ENCODE results near the gene GOLGA8K. TPM values are rescaled to one million over a fixed set of nuclear protein-coding genes. Genes with fewer than 3 reads are reported as not detected.
"Not testable (repeated sequence)": the region's sequence is repeated elsewhere in the genome, so short reads cannot be mapped to it uniquely, and the experiment has no call there.

Gene GOLGA8K
- total RNA-seq: 0.41 TPM

- FAIRE-seq: not testable (repeated sequence)
Observed at GRCh38 chr15:32403192-32403591, at the start of gene GOLGA8K. GOLGA8K (minus strand) TSS chr15:32403292; CDS start chr15:32403194, 98 bp downstream.

GRCh38 chr15:32440445-32440977 is 37.4 kb upstream of the GOLGA8K start:
- DNase-seq (ENCODE audit: low spot score in 2 of 2); FAIRE-seq: not testable (repeated sequence)

More at GRCh38 chr15:32403192-32403591, at the start of gene GOLGA8K:
- not testable (repeated sequence) for DNase-seq (ENCODE audit: low spot score in 2 of 2)

- not testable (repeated sequence) for DNase-seq (ENCODE audit: low spot score in 2 of 2); FAIRE-seq
Observed at GRCh38 chr15:32434102-32434963, 31.2 kb upstream of the GOLGA8K start.

GRCh38 chr15:32427635-32428034 is 24.5 kb upstream of the GOLGA8K start:
- not testable (repeated sequence) for FAIRE-seq

GRCh38 chr15:32426511-32426910 is 23.4 kb upstream of the GOLGA8K start:
- not testable (repeated sequence) for FAIRE-seq; DNase-seq (ENCODE audit: low spot score in 2 of 2)

More at GRCh38 chr15:32427635-32428034, 24.5 kb upstream of the GOLGA8K start:
- not testable (repeated sequence) for DNase-seq (ENCODE audit: low spot score in 2 of 2)

GRCh38 chr15:32407903-32408302 is 4.8 kb upstream of the GOLGA8K start:
- FAIRE-seq: peak; percentile 50

GRCh38 chr15:32396522-32396921 is 6.6 kb downstream of the GOLGA8K start:
- DNase-seq (ENCODE audit: low spot score in 2 of 2): not testable (repeated sequence)

More at GRCh38 chr15:32407903-32408302, 4.8 kb upstream of the GOLGA8K start:
- DNase-seq (ENCODE audit: low spot score in 2 of 2): not testable (repeated sequence)

GRCh38 chr15:32394745-32395144 is 8.3 kb downstream of the GOLGA8K start:
- not testable (repeated sequence) for DNase-seq (ENCODE audit: low spot score in 2 of 2); FAIRE-seq

More at GRCh38 chr15:32396522-32396921, 6.6 kb downstream of the GOLGA8K start:
- not testable (repeated sequence) for FAIRE-seq

GRCh38 chr15:32388050-32388648 is 14.9 kb downstream of the GOLGA8K start:
- not testable (repeated sequence) for DNase-seq (ENCODE audit: low spot score in 2 of 2); FAIRE-seq

- not testable (repeated sequence) for DNase-seq (ENCODE audit: low spot score in 2 of 2); FAIRE-seq
Observed at GRCh38 chr15:32385823-32386495, 17.1 kb downstream of the GOLGA8K start.

GRCh38 chr15:32374185-32374584 is 28.9 kb downstream of the GOLGA8K start:
- DNase-seq (ENCODE audit: low spot score in 2 of 2); FAIRE-seq: not testable (repeated sequence)

- FAIRE-seq; DNase-seq (ENCODE audit: low spot score in 2 of 2): not testable (repeated sequence)
Observed at GRCh38 chr15:32373707-32374106, 29.4 kb downstream of the GOLGA8K start.

- DNase-seq (ENCODE audit: low spot score in 2 of 2); FAIRE-seq: not testable (repeated sequence)
Observed at GRCh38 chr15:32372075-32372474, 31.0 kb downstream of the GOLGA8K start.

- FAIRE-seq; DNase-seq (ENCODE audit: low spot score in 2 of 2): not testable (repeated sequence)
Observed at GRCh38 chr15:32370526-32370925, 32.6 kb downstream of the GOLGA8K start.

GRCh38 chr15:32370064-32370463 is 33.0 kb downstream of the GOLGA8K start:
- not testable (repeated sequence) for DNase-seq (ENCODE audit: low spot score in 2 of 2); FAIRE-seq

- DNase-seq (ENCODE audit: low spot score in 2 of 2); FAIRE-seq: not testable (repeated sequence)
Observed at GRCh38 chr15:32366492-32366891, 36.6 kb downstream of the GOLGA8K start.

- FAIRE-seq; DNase-seq (ENCODE audit: low spot score in 2 of 2): not testable (repeated sequence)
Observed at GRCh38 chr15:32365955-32366354, 37.1 kb downstream of the GOLGA8K start.

GRCh38 chr15:32364944-32365343 is 38.1 kb downstream of the GOLGA8K start:
- FAIRE-seq; DNase-seq (ENCODE audit: low spot score in 2 of 2): not testable (repeated sequence)

- not testable (repeated sequence) for DNase-seq (ENCODE audit: low spot score in 2 of 2); FAIRE-seq
Observed at GRCh38 chr15:32363449-32363848, 39.6 kb downstream of the GOLGA8K start.

- FAIRE-seq; DNase-seq (ENCODE audit: low spot score in 2 of 2): not testable (repeated sequence)
Observed at GRCh38 chr15:32361662-32362061, 41.4 kb downstream of the GOLGA8K start.
